GM21619 (cell line): Measurements from ENCODE around the gene DBX2.
"Not testable (repeated sequence)": the region's sequence is repeated elsewhere in the genome, so short reads cannot be mapped to it uniquely, and the experiment has no call there.

Experiments
- ATAC-seq: cut with Tn5 transposase; IDR thresholded peaks from one replicate; pipeline ENCODE4 v1.9.1; 2021; ENCODE audit not compliant: unreplicated experiment

DBX2 gene

DNA sequence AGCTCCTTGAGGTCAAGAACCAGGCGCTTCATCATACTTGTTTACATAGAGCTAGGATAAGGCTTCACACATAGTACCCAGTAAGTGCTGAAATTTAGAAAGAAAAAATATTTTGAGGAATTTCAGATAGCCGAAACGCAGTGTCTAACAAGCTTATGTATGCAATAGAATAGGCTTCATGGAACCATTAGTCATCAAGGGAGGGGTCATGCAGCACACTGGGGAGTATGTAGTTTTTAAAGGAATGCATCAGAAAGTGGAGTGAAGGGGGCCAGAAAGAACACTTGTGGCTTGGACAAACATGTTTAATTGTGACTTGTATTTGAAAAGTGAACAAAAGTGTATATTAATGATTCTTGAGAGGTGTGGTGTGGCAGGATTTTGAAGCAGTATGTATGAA, 38.1 kb downstream of the DBX2 start:
- no peak for ATAC-seq

DNA sequence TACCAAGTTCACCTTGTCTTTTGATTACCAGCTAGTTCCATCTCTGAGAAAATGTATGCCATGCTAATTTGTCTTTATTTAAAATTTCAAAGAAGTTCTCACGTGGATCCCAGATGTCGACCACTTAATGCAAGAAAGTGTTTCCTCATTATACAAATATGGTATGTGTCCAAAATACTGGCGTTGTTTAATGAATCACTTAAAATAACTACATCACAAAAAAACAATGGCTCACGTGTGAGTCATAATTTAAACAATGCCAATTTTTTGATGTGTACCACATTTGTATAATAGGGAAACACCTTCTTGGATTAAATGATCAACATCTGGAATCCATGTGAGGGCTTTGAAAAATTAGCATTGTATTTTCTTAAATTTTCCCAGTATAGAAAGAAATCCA, 40.8 kb downstream of the DBX2 start:
- no peak for ATAC-seq

DNA sequence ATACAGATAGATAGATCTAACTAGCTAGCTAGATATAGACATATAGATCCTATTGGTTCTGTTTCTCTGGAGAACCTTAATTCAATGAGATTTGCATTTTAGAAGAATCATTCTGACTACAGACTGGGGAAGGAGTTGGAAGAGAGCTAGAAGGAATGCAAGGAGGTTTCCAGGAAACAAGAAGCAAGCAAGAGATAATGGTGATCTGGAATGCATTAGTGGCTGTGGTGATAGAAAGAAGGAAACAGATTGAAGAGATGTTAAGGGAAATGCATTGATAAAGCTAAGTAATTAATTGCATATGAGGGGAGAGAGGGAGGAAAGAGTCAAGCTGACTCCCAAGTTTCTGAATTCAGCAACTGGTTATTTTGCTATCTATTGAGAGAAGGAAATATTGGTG, 42.7 kb downstream of the DBX2 start:
- no peak for ATAC-seq

DNA sequence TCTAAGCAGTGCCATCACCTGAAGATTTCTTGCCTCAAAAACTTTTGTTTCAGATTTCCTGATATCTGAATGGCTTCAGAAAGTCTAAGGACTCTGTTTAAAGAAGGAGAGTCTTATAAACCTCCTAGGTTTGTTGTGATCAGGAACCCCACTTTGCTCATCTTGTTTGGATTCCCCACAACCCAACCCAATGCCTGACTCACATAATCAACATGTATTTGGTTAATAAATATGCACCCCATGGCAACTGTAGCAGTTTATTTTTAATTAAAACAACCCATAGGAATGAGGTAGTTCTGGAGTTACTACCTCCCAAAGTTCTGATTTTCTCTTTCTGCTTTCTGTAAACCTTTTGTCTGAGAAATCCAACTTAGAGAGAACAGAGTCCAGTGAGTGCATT, 51.5 kb downstream of the DBX2 start:
- ATAC-seq: no peak

DNA sequence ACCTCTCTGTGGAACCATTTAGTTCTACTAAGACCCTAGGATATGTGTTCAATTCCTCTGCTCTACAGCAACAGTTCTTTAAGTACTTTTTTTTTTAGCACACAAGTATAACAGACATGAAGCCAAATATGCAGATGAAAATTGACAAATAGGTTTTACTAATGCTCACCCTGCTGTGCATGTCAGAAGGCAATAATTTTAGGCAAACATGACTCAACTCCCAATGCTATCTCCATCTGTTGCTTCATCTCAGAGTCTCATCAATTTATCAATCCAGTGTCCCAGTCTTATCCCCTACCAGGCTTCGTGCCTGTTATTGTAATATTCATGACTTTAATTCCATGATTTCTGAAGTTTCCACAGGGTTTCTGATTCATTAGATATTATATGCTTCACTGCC, 57.7 kb downstream of the DBX2 start:
- ATAC-seq: no peak

DNA sequence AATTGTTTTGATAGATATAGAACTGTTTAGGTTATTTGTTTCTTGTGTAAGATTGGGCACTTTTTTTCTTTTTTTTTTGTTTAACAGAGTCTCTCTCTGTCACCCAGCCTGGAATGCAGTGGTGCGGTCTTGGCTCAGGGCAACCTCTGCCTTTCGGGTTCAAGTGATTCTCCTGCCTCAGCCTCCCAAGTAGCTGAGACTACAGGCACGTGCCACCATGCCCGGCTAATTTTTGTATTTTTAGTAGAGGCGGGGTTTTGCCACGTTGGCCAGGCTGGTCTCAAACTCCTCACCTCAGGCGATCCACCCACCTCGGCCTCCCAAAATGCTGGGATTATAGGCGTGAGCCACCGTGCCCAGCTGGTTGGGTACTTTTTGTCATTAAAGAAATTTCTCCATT, 66.0 kb downstream of the DBX2 start:
- not testable (repeated sequence) for ATAC-seq

DNA sequence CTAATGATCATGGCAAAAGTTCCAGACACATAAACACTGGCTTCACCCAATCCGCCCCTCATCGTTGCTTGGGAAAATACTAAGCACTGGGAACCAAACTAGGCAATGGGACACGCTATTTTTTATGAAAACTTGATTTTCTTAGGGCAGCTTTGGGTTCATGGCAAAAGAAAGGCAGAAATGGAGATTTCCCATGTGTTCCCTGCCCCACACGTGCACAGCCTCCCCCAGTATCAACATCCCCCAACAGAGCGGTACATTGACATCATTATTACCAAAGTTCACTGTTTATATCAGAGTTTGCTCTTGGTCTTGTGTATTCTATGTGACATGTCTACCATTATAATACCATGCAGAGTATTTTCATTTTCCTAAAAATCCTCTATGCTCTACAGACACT, 71.0 kb downstream of the DBX2 start:
- no peak for ATAC-seq

DNA sequence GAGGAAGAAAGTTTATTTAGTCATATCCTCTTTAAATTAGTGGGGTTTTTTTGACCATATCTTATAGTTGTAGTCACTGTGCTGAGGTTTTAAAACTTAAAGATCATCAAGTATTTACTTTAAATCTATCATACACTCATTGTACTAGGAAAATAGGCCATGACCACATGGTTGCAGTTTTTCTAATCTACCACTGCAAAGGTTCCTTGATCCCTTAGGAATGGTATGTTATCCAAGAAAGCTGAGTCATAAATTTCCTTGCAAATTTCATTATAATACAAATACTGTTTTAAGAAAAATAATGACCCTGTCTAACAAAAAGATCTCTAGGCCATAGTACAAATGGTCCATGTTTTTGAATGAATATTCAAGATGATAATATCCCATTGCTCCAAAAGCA, 74.7 kb downstream of the DBX2 start:
- ATAC-seq: no peak

DNA sequence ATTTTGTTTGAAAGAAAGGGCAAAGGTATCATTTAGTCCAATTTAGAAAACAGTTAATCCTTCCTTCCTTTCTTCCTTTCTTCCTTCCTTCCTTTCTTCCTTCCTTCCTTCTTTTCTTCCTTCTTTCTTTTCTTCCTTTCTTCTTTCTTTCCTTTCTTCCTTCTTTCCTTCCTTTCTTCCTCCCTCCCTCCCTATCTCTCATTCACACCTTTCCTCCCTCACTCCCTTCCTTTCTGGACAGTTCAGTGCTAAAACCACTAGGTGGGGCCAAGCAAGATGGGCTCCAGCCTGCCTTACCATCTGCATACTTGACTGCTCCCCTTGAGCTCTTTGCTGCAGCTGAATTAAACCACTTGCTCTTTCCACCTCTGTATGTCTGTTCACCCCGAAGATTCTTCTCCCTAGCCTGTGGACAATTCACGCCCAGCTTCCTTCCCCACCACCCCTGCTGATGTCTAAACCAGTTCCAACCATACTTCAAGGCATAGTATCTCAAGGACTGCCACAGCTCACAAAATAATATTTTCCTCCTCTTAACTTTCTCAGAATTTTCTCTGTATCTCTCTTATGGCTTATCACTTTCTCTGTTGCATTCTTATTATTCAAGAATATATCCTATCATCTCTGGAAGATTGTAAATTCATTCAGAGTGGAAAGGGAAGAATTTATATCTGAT, 78.0 kb downstream of the DBX2 start:
- ATAC-seq: peak; percentile 76

DNA sequence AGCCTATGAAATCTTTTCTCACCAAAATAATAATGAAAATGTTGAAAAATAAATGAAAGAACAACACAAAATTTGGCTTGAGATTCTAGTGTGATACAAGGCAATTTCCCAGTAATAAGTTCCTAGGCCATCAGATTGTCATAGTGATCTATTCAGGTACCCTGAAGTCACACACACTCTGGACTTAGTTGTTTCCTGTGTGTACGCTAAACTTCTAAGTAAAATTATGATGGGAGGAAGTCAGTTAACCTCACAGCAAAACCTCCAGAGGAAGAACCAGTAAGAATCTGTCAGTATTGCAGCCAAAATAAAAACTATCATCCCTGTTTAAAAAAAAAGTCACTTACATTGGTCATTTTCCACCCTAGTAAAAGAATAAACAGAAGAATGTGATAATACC, 81.9 kb downstream of the DBX2 start:
- ATAC-seq: no peak
